Measurements from ENCODE around the gene PRSS38.

PRSS38 gene

GRCh38 chr1:227779685-227780084 is 35.8 kb upstream of the PRSS38 start:
- H3K36me3 ChIP-seq, result peaks cover 10 to 54% (median 15%) of the 10 kb centered on the region in 3 donors
- H3K27ac ChIP-seq, result no peak overlapping the region
- peaks cover 0 to 11% (median 9%) of the 10 kb centered on the region in 4 donors for H3K4me1 ChIP-seq
- H3K27me3 ChIP-seq, result no peaks in the 10 kb centered on the region
- no peaks in the 10 kb centered on the region for H3K9me3 ChIP-seq
- DNase-seq, result peak in 1 of 2 donors; percentile 38
- intact Hi-C loops (cut with DNase I; ENCODE audit: low total_unique reads), result no loop called here
- no peak overlapping the region for H3K4me3 ChIP-seq
- no peak for TF ChIP-seq CTCF (IDR thresholded peaks at IDR 0.05)

GRCh38 chr1:227780101-227781044 is 35.1 kb upstream of the PRSS38 start:
- peaks cover 10 to 54% (median 15%) of the 10 kb centered on the region in 3 donors for H3K36me3 ChIP-seq
- no peaks in the 10 kb centered on the region for H3K9me3 ChIP-seq
- no peak overlapping the region for H3K4me3 ChIP-seq
- H3K4me1 ChIP-seq, result peaks cover 0 to 4% (median 2%) of the 10 kb centered on the region in 4 donors
- no peaks in the 10 kb centered on the region for H3K27me3 ChIP-seq
- H3K27ac ChIP-seq, result no peak overlapping the region
- DNase-seq, result peak; percentile 16 to 58
- intact Hi-C loops (cut with DNase I; ENCODE audit: low total_unique reads), result no loop called here
- TF ChIP-seq CTCF (IDR thresholded peaks at IDR 0.05), result no peak

GRCh38 chr1:227781314-227781930 is 34.1 kb upstream of the PRSS38 start:
- Histone ChIP-seq H3K36me3 (peaks cover 3 to 45% (median 15%) of the 10 kb centered on the region in 3 donors), H3K27me3 (no peaks in the 10 kb centered on the region), H3K4me3 (no peak overlapping the region), H3K4me1 (peaks cover 0 to 5% (median 5%) of the 10 kb centered on the region in 4 donors), H3K27ac (no peak overlapping the region), H3K9me3 (no peaks in the 10 kb centered on the region)
- intact Hi-C loops (cut with DNase I; ENCODE audit: low total_unique reads), result no loop called here
- TF ChIP-seq CTCF (IDR thresholded peaks at IDR 0.05), result no peak
- peak; percentile 10 to 50 for DNase-seq

GRCh38 chr1:227782226-227782625 is 33.2 kb upstream of the PRSS38 start:
- Histone ChIP-seq H3K27ac (no peak overlapping the region), H3K36me3 (peaks cover 0 to 42% (median 15%) of the 10 kb centered on the region in 3 donors), H3K4me1 (peaks cover 0 to 14% (median 13%) of the 10 kb centered on the region in 4 donors), H3K9me3 (no peaks in the 10 kb centered on the region), H3K4me3 (no peak overlapping the region), H3K27me3 (no peaks in the 10 kb centered on the region)
- DNase-seq, result peak in 1 of 2 donors; percentile 37
- TF ChIP-seq CTCF (IDR thresholded peaks at IDR 0.05), result no peak
- intact Hi-C loops (cut with DNase I; ENCODE audit: low total_unique reads), result no loop called here

GRCh38 chr1:227785094-227785804 is 30.2 kb upstream of the PRSS38 start:
- no peaks in the 10 kb centered on the region for H3K9me3 ChIP-seq
- H3K27ac ChIP-seq, result no peak overlapping the region
- DNase-seq, result no peak
- no peaks in the 10 kb centered on the region for H3K27me3 ChIP-seq
- H3K36me3 ChIP-seq, result peaks cover 0 to 19% (median 15%) of the 10 kb centered on the region in 3 donors
- H3K4me3 ChIP-seq, result no peak overlapping the region
- no peak for TF ChIP-seq CTCF (IDR thresholded peaks at IDR 0.05)
- intact Hi-C loops (cut with DNase I; ENCODE audit: low total_unique reads), result loop anchor here (5.0 kb wide), 1 partner anchor 382 kb away; the partner anchor contains the start of gene IBA57
- H3K4me1 ChIP-seq, result peaks cover 0 to 25% (median 21%) of the 10 kb centered on the region in 4 donors
